HPDE6-E6E7 (cell line): ENCODE data around the gene SLC14A1.
A peak's percentile ranks its signal among the peaks of the same experiment; 100 is the strongest.

ENCODE experiments used
- DNase-seq: peaks from one replicate; pipeline ENCODE4 v3.0.0; 2011; ENCODE audit warnings: missing footprints; ENCODE audit errors: extremely low spot score

Gene SLC14A1

GRCh38 chr18:45722899-45723298, 1.1 kb upstream of the SLC14A1 start:
- DNase-seq = peak; percentile 73

GRCh38 chr18:45724601-45725000, 620 bp downstream of the SLC14A1 start:
- DNase-seq = no peak

- DNase-seq = no peak
Observed at GRCh38 chr18:45725336-45725735, 1.4 kb downstream of the SLC14A1 start.

- no peak for DNase-seq
Observed at GRCh38 chr18:45726603-45727002, 2.6 kb downstream of the SLC14A1 start.

- no peak for DNase-seq
Observed at GRCh38 chr18:45727068-45727467, 3.1 kb downstream of the SLC14A1 start.

- DNase-seq = no peak
Observed at GRCh38 chr18:45728336-45729010, 4.5 kb downstream of the SLC14A1 start.

- no peak for DNase-seq
Observed at GRCh38 chr18:45730832-45731575, 7.0 kb downstream of the SLC14A1 start.

GRCh38 chr18:45731716-45732115, 7.7 kb downstream of the SLC14A1 start:
- DNase-seq = no peak

GRCh38 chr18:45733535-45733934, 9.6 kb downstream of the SLC14A1 start:
- no peak for DNase-seq

- DNase-seq = no peak
Observed at GRCh38 chr18:45734505-45734904, 10.5 kb downstream of the SLC14A1 start.

GRCh38 chr18:45734944-45735343, 11.0 kb downstream of the SLC14A1 start:
- no peak for DNase-seq

GRCh38 chr18:45738660-45739059, 14.7 kb downstream of the SLC14A1 start:
- no peak for DNase-seq

- DNase-seq = no peak
Observed at GRCh38 chr18:45739268-45739667, 15.3 kb downstream of the SLC14A1 start.

- no peak for DNase-seq
Observed at GRCh38 chr18:45739848-45740247, 15.9 kb downstream of the SLC14A1 start.

- DNase-seq = no peak
Observed at GRCh38 chr18:45741056-45741455, 17.1 kb downstream of the SLC14A1 start.

GRCh38 chr18:45745817-45746461, 22.0 kb downstream of the SLC14A1 start:
- no peak for DNase-seq

- no peak for DNase-seq
Observed at GRCh38 chr18:45748501-45748900, 24.5 kb downstream of the SLC14A1 start.

- DNase-seq = no peak
Observed at GRCh38 chr18:45749918-45750689, 26.1 kb downstream of the SLC14A1 start.

- DNase-seq = no peak
Observed at GRCh38 chr18:45751766-45752165, 27.8 kb downstream of the SLC14A1 start.

- DNase-seq = no peak
Observed at GRCh38 chr18:45752681-45753080, 28.7 kb downstream of the SLC14A1 start.

GRCh38 chr18:45753286-45753685, 29.3 kb downstream of the SLC14A1 start:
- no peak for DNase-seq

- no peak for DNase-seq
Observed at GRCh38 chr18:45755934-45756333, 32.0 kb downstream of the SLC14A1 start.
